Vagina (tissue), 2 donors: ENCODE data around the gene RLBP1. TPM values are rescaled to one million over a fixed set of nuclear protein-coding genes. Genes with fewer than 3 reads are reported as not detected.

Experiments used
- DNase-seq, 2 donors: peaks; one replicate each; pipeline ENCODE4 v3.0.0-alpha.2; 2017; ENCODE audit errors: extremely low spot score in 2 of 2
- H3K27ac ChIP-seq: fragments of 200-600 bp; sonication (generic); one replicate; pipeline ENCODE4 v1.5.1; 2019
- H3K27me3 ChIP-seq: fragments of 200-600 bp; sonication (generic); one replicate; pipeline ENCODE4 v1.5.1; 2019
- H3K36me3 ChIP-seq, 2 donors: fragments of 200-600 bp; sonication (generic); one replicate each; pipeline ENCODE4 v1.5.1; 2017 to 2019
- H3K4me1 ChIP-seq: fragments of 200-600 bp; sonication (generic); one replicate; pipeline ENCODE4 v1.5.1; 2019
- H3K4me3 ChIP-seq, 2 donors: fragments of 200-600 bp; sonication (generic); 1 replicate in 1 of 2; 2 replicates in 1 of 2; pipeline ENCODE4 v1.5.1; 2016 to 2019
- H3K9me3 ChIP-seq: fragments of 200-600 bp; sonication (generic); one replicate; pipeline ENCODE4 v1.5.1; 2019
- CTCF ChIP-seq, 3 experiments: fragments of 450-650 bp in 2 of 3; fragments of 200-600 bp in 1 of 3; sonication (generic) in 1 of 3; IDR thresholded peaks; one replicate each; pipeline ENCODE4 v1.5.1; 2017 to 2019; ENCODE audit warnings: antibody characterized with exemption in 3 of 3, mild to moderate bottlenecking in 2 of 3, moderate library complexity in 2 of 3
- POLR2A ChIP-seq, 2 donors: fragments of 450-650 bp; IDR thresholded peaks; one replicate each; pipeline ENCODE4 v1.6.1; 2017; ENCODE audit warnings: antibody characterized with exemption in 2 of 2, mild to moderate bottlenecking in 2 of 2, moderate library complexity in 2 of 2
- POLR2AphosphoS5 ChIP-seq, 2 donors: sonication (generic); formaldehyde crosslinking; IDR thresholded peaks; one replicate each; pipeline ENCODE4 v1.9.0; 2017; ENCODE audit warnings: antibody characterized with exemption in 2 of 2, mild to moderate bottlenecking in 2 of 2, low read depth in 1 of 2; ENCODE audit not compliant: insufficient read depth in 1 of 2
- intact Hi-C: fragments of 100-400 bp; cut with DNase I; formaldehyde crosslinking; loops from one replicate; pipeline ENCODE4 v1.15.1; 2023
- total RNA-seq: library from RNA; depleted of rRNA; stranded (reverse); fragments of >200 nt; gene quantifications from one replicate; pipeline ENCODE4 v1.2.3, GENCODE V29; 2016

The RLBP1 gene
- total RNA-seq, 1 donor from 2014 or later, result not detected

GRCh38 chr15:89171136-89172072 lies 50.0 kb downstream of the RLBP1 start:
- Histone ChIP-seq H3K27ac (no peak overlapping the region), H3K9me3 (no peaks in the 10 kb centered on the region), H3K27me3 (no peaks in the 10 kb centered on the region), H3K4me3 (no peak overlapping the region), H3K4me1 (peaks cover 12% of the 10 kb centered on the region), H3K36me3 (peaks cover 0 to 5% of the 10 kb centered on the region in 2 donors)
- DNase-seq, result no peak
- TF ChIP-seq CTCF (IDR thresholded peaks at IDR 0.05) (peak in 1 of 3 experiments; percentile 61), POLR2AphosphoS5 (IDR thresholded peaks at IDR 0.05; ENCODE audit: insufficient read depth in 1 of 2, low read depth in 1 of 2) (no peak), POLR2A (IDR thresholded peaks at IDR 0.05) (no peak)
- intact Hi-C loops, result no loop called here

- no peak for TF ChIP-seq POLR2A (IDR thresholded peaks at IDR 0.05)
- TF ChIP-seq POLR2AphosphoS5 (IDR thresholded peaks at IDR 0.05; ENCODE audit: insufficient read depth in 1 of 2, low read depth in 1 of 2), result no peak
- TF ChIP-seq CTCF (IDR thresholded peaks at IDR 0.05), result no peak
- intact Hi-C loops, result no loop called here
- Histone ChIP-seq H3K9me3 (no peaks in the 10 kb centered on the region), H3K4me3 (no peak overlapping the region), H3K27me3 (no peaks in the 10 kb centered on the region), H3K36me3 (no peaks in the 10 kb centered on the region), H3K27ac (no peak overlapping the region), H3K4me1 (peaks cover 18% of the 10 kb centered on the region)
- no peak for DNase-seq
These were observed 51.0 kb downstream of the RLBP1 start for GRCh38 chr15:89170364-89170763.

GRCh38 chr15:89168316-89168833 lies 53.0 kb downstream of the RLBP1 start:
- H3K4me1 ChIP-seq, result peaks cover 18% of the 10 kb centered on the region
- TF ChIP-seq CTCF (IDR thresholded peaks at IDR 0.05) (no peak), POLR2AphosphoS5 (IDR thresholded peaks at IDR 0.05; ENCODE audit: insufficient read depth in 1 of 2, low read depth in 1 of 2) (no peak), POLR2A (IDR thresholded peaks at IDR 0.05) (no peak)
- H3K36me3 ChIP-seq, result no peaks in the 10 kb centered on the region
- H3K4me3 ChIP-seq, result no peak overlapping the region
- DNase-seq, result no peak
- no peaks in the 10 kb centered on the region for H3K9me3 ChIP-seq
- no peaks in the 10 kb centered on the region for H3K27me3 ChIP-seq
- H3K27ac ChIP-seq, result peak overlapping the region; percentile 15
- intact Hi-C loops, result no loop called here

- Histone ChIP-seq H3K27me3 (no peaks in the 10 kb centered on the region), H3K27ac (peak overlapping the region; percentile 15), H3K9me3 (no peaks in the 10 kb centered on the region), H3K36me3 (no peaks in the 10 kb centered on the region), H3K4me1 (peaks cover 18% of the 10 kb centered on the region), H3K4me3 (no peak overlapping the region)
- TF ChIP-seq CTCF (IDR thresholded peaks at IDR 0.05) (no peak), POLR2AphosphoS5 (IDR thresholded peaks at IDR 0.05; ENCODE audit: insufficient read depth in 1 of 2, low read depth in 1 of 2) (peak; percentile 15 to 85)
- intact Hi-C loops, result no loop called here
- DNase-seq, result no peak
These were observed 53.9 kb downstream of the RLBP1 start for GRCh38 chr15:89167267-89168176.
